GM21786 (cell line): ENCODE results near the gene NDUFS7.

ENCODE experiments used
- ATAC-seq: cut with Tn5 transposase; IDR thresholded peaks from one replicate; pipeline ENCODE4 v1.9.1; 2021; ENCODE audit not compliant: unreplicated experiment

Gene NDUFS7

GRCh38 chr19:1364070-1364704, 19.5 kb upstream of the NDUFS7 start:
- ATAC-seq = no peak

- no peak for ATAC-seq
Measured at GRCh38 chr19:1365319-1366269, 18.1 kb upstream of the NDUFS7 start.

GRCh38 chr19:1366296-1366695, 17.4 kb upstream of the NDUFS7 start:
- ATAC-seq = no peak

- ATAC-seq = no peak
Measured at GRCh38 chr19:1366899-1367870, 16.5 kb upstream of the NDUFS7 start.

GRCh38 chr19:1369214-1369805, 14.4 kb upstream of the NDUFS7 start:
- no peak for ATAC-seq

GRCh38 chr19:1370579-1371361, 12.9 kb upstream of the NDUFS7 start:
- ATAC-seq = no peak

- ATAC-seq = no peak
Measured at GRCh38 chr19:1373042-1373533, 10.6 kb upstream of the NDUFS7 start.

- ATAC-seq = no peak
Measured at GRCh38 chr19:1373534-1374249, 10.0 kb upstream of the NDUFS7 start.

- no peak for ATAC-seq
Measured at GRCh38 chr19:1374250-1374577, 9.5 kb upstream of the NDUFS7 start.

- ATAC-seq = no peak
Measured at GRCh38 chr19:1376415-1376805, 7.3 kb upstream of the NDUFS7 start.

- no peak for ATAC-seq
Measured at GRCh38 chr19:1377176-1377964, 6.3 kb upstream of the NDUFS7 start.

GRCh38 chr19:1377965-1378785, 5.5 kb upstream of the NDUFS7 start:
- no peak for ATAC-seq

- ATAC-seq = no peak
Measured at GRCh38 chr19:1379126-1379905, 4.4 kb upstream of the NDUFS7 start.

GRCh38 chr19:1379961-1380489, 3.7 kb upstream of the NDUFS7 start:
- ATAC-seq = no peak

GRCh38 chr19:1382250-1382649, 1.5 kb upstream of the NDUFS7 start:
- no peak for ATAC-seq

- no peak for ATAC-seq
Measured at GRCh38 chr19:1383017-1383311, 743 bp upstream of the NDUFS7 start.

GRCh38 chr19:1384085-1384462, 367 bp downstream of the NDUFS7 start:
- ATAC-seq = no peak
